Activated naive CD4-positive, alpha-beta T cell treated with anti-CD3 and anti-CD28 coated beads, Interleukin-2, amount 50 U/mL, for 16 hours (primary cell): ENCODE measurements around the gene ARHGEF19.
"Not testable (repeated sequence)": the region's sequence is repeated elsewhere in the genome, so short reads cannot be mapped to it uniquely, and the experiment has no call there.

Source experiments
- DNase-seq: peaks from one replicate; pipeline ENCODE4 v3.0.0-alpha.2; 2020

Gene ARHGEF19

GRCh38 chr1:16218674-16219071, 6.2 kb upstream of the ARHGEF19 start:
- DNase-seq = no peak

DNA sequence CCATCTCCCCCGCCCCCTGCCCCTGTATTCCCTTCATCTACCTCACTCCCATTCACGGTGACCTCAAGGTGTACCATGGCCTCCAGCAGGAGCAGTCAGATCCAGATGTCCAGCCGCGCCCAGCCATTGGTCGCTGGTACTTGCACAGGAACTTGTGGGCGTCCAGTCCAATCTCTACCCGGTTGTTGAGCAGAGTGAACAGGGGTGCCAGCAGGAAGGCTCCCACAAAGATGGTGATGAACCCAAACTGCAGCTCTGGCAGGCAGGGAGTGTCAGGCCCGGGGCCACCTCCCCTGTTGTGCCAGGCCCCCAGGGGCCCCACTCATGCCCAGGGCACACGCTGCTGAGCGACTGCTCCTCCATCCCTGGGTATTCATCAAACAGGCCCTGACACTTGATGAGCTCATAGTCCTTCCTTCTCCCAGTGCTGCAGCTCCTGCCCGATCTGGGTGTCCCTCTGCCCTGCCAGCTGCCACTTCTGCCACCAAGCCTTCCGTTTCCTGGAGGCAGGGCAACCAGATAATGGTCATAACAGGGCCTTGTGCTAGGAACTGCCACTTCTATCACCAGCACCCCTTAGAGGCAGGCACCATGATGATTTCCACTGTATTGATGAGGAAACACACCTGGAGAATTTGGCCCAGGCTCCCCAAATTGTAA, 5.7 kb upstream of the ARHGEF19 start:
- no peak for DNase-seq

- peak; percentile 91 for DNase-seq
These were observed 4.8 kb upstream of the ARHGEF19 start for GRCh38 chr1:16217061-16217785.

DNA sequence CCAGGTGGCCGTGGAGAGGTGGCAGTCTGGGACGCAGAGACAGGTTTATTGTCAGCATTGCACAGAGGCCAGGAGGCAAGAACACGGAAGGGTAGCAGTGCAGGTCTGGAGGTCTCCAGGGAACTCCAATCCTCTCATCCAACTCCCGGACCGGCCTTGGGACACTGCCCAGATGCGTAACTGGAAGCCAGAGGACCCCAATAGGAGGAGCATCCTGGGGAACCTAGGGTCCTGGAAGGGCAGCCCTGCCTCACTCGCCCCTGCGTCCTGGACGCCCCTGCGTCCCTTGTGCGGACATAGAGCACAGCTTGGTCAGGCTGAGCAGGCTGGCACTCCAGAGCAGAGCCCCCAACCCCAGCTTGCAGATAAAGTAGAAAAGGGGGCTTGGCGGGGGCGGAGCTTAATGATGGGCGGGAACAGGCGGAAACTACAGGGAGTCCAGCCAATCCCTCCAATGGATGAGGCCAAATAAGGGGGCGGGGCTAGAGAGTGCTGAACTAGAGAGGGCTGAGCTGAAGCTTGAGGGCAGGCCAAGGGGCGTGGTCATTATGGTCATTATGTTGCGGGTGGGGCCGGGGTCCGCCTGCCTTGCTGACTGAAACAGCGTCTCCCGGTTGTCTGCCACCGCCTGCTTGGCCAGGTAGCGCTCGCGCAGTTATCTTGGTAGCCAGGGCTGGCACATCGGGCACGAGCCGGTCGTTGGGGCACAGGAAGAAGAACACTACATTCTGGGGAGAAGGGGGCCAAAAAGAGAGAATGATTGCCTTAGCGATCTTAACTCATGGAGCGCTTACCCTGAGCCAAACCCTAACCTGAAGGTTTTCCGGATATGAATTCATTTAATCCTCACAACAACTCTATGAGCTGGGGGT, 3.7 kb upstream of the ARHGEF19 start:
- peak; percentile 58 for DNase-seq

GRCh38 chr1:16215240-16215639, 2.8 kb upstream of the ARHGEF19 start:
- not testable (repeated sequence) for DNase-seq

- not testable (repeated sequence) for DNase-seq
These were observed 1.1 kb upstream of the ARHGEF19 start for GRCh38 chr1:16213544-16213943.

DNA sequence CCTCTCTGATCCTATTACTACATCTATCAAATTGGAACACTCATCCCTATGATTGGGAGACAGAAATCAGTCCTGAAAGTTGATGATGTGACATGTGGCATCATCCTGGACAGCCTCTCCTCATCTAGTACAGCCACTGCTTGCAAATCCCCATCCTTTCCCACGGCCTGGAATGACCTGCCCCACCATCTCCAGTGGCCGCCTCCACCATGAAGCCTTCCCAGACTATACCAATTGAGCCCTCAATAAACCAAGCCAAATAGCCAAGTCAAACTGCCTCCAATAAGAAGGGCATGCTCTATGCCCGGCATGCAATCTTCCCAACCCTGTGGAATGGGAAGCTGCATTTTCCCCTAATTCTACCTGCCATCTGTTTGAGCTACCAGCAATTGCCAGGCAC, 561 bp upstream of the ARHGEF19 start:
- DNase-seq = no peak

DNA sequence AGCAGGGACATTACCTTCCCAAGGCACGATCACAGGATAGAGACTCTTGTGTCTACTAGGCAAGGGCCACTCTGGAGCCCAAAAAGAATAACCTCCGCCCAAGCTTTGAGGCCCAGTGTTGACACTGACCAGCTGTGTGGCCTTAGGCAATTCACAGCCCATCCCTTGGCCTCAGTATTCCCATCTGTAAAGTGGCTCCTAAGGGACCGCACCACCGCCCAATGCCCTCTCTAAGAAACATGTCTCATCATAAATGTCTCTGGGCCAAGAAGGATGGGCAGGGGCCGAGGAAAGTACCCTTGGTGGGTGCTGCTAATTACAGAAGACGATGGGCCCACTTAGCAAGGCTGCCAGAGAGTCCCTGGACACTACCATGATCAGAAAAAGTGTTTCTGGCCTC, 628 bp downstream of the ARHGEF19 start:
- no peak for DNase-seq

- no peak for DNase-seq
These were observed 1.9 kb downstream of the ARHGEF19 start for GRCh38 chr1:16210581-16210980.

- no peak for DNase-seq
These were observed 2.5 kb downstream of the ARHGEF19 start for GRCh38 chr1:16209847-16210407.

- DNase-seq = no peak
These were observed 3.2 kb downstream of the ARHGEF19 start for GRCh38 chr1:16209132-16209846.

DNA sequence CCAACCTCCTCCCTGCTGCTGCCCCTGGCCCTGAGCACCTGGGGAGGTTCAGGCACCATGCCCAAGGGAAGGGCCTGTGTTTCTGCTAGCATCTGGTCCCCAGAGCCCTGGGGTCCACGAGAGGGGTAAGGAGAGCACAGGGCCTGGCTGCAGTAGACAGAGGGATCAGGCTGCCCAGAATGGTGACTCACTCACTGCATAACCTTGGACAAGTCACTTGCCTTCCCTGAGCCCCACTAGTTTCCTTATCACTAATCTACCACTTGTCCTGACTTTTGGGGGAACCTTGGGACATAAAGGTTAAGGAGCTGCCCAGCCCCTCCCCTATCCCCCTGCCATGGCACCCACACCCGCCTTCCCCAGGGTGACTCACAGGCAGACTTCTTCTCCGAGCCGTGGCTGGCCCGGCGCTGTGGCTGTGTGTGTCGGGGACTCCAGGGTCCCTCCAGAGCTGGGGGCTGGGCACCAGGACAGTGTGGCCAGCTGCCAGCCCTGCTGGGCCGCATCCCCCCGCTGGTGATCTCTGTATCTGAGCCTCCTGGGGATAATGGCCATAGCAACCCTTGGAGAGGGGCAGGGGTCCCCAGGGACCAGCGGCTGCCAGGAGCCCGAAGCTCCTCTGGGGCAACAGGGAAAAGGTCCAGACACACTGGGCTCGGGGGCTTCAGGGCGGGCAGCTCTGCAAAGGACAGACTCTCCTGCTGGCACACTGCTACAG, 4.0 kb downstream of the ARHGEF19 start:
- no peak for DNase-seq

- no peak for DNase-seq
These were observed 4.9 kb downstream of the ARHGEF19 start for GRCh38 chr1:16207318-16208269.

GRCh38 chr1:16206547-16207317, 5.7 kb downstream of the ARHGEF19 start:
- DNase-seq = peak; percentile 95

DNA sequence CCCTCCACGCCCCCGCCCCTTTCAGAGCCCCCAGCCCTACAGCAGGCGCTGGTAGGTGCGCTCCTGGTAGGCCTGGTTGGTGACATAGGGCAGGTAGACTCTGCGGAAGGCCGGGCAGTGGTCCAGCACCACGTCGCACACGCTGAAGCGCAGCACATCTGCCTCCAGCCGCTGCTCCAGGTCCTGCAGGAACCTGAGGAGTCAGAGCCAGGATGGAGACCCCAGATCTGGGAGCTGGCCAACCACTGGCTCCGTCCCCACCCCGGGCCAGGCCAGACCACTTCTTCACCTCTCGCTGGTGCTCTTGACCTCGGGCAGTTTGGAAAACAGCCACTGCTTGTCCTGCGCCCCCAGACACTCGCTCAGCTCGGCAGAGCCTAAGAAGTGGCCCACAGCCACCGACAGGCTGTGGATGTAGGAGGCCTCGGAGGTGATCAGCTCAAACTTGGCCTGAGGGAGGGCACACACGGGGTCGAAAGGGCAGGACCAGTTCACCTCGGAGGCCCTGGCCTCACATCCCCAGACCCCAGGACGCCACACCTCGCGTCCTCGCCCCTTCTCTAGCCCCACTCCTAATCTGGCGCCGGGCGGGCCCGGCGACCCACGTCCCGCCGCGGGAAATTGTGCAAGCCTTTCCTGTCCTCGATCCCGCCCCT, 6.4 kb downstream of the ARHGEF19 start:
- DNase-seq = no peak

DNA sequence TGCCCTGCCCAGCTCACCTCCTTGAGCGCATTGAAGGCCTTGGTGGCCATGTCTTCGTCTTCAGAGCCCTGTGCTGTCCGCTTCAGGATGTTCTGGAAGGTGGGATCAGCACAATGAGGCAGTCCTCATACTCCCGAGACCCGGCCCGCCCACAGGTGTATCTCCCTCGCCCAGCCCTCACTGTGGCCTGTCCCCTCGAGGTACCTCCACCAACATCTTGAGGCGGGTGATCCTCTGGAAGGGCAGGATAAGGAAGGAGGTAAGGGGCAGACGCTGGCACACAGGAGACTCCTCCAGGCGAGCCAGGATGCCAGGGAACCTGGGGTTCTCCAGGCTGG, 7.1 kb downstream of the ARHGEF19 start:
- no peak for DNase-seq

GRCh38 chr1:16204634-16205333, 7.7 kb downstream of the ARHGEF19 start:
- DNase-seq = peak; percentile 45

GRCh38 chr1:16204216-16204615, 8.2 kb downstream of the ARHGEF19 start:
- DNase-seq = no peak

DNA sequence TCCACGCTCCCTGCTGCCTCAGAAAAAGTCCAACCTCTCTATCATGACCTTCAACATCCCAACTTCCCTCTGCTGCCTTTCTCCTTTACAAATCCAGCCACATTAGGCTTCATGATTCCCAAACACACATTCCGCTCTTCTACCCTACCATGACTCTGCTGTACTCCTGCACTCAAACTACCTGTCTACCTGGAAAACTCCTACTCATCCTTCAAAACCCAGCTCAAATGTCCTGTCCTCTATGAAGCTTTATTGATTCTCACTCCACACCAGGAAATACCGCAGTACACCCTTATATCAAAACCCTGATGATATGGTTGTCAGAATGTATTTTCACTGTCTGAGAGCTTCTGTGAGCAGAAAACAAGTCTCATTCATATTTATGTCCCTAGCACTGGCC, 8.9 kb downstream of the ARHGEF19 start:
- no peak for DNase-seq
